K562 (cell line): ENCODE measurements around the gene ZNF558. TPM values are rescaled to one million over a fixed set of nuclear protein-coding genes. Genes with fewer than 3 reads are reported as not detected.

Source experiments
- ATAC-seq: fragments of 200-7000 bp; cut with Tn5 transposase; 3 replicates; pipeline ENCODE4 v1.9.1; 2020; ENCODE audit warnings: moderate library complexity
- BruUV-seq: library from RNA; stranded (reverse); fragments of 400-500 nt; replicated peaks from 2 replicates; lab custom pipeline; 2021; lab: Mats Ljungman, UMichigan
- CTCF ChIA-PET: fragments of 300-600 bp; formaldehyde crosslinking; extraction: SDS; loops from one replicate; lab custom pipeline; 2021; ENCODE audit warnings: low intra/inter-chr PET ratio; lab: Yijun Ruan, JAX
- POLR2A ChIA-PET: fragments of 300-600, 350-650 bp; sonication (Branson Sonifier 250); formaldehyde crosslinking; extraction: SDS; loops from one replicate; lab custom pipeline; 2021; ENCODE audit warnings: antibody characterized with exemption, inconsistent platforms; lab: Yijun Ruan, JAX
- DNase-seq, 4 experiments: peaks; one replicate each; pipeline versions ENCODE4 v3.0.0 to v3.0.0-alpha.2; 2011 to 2018; ENCODE audit warnings: low spot score in 3 of 4, mixed read lengths in 3 of 4; ENCODE audit errors: extremely low read depth in 1 of 4
- FAIRE-seq: peaks from 2 replicates; lab custom pipeline; 2011; peaks lifted over from hg19 to GRCh38; lab: Jason Lieb, UNC
- H2AFZ ChIP-seq: 2 replicates; pipeline ENCODE4 v1.6.0; 2011; ENCODE audit warnings: low read depth, low read length, control low read depth, inconsistent platforms
- H3K27ac ChIP-seq: fragments of 200-600 bp; 3 replicates; pipeline ENCODE4 v1.8.0; 2011; ENCODE audit warnings: low read depth, mild to moderate bottlenecking, control low read depth, inconsistent platforms, low read length, moderate library complexity, mixed read lengths; ENCODE audit errors: extremely low read depth
- H3K27me3 ChIP-seq, 2 experiments: fragments of 300-600 bp in 1 of 2; 2 replicates in 1 of 2; 3 replicates in 1 of 2; pipeline versions ENCODE4 v1.6.0 to v1.8.0; 2011; ENCODE audit warnings: inconsistent platforms in 2 of 2, low read length in 2 of 2, mild to moderate bottlenecking in 1 of 2, mixed read lengths in 1 of 2, moderate library complexity in 1 of 2; ENCODE audit not compliant: control insufficient read depth in 2 of 2, insufficient read depth in 2 of 2
- H3K36me3 ChIP-seq: fragments of 300-600 bp; 3 replicates; pipeline ENCODE4 v1.8.0; 2011; ENCODE audit warnings: mild to moderate bottlenecking, low read length, inconsistent platforms; ENCODE audit not compliant: control insufficient read depth, insufficient read depth
- H3K4me1 ChIP-seq, 2 experiments: fragments of 200-600 bp in 1 of 2; replicated peaks in 1 of 2; 2 replicates in 1 of 2; 3 replicates in 1 of 2; pipeline versions ENCODE4 v1.5.1 to v1.8.0; 2011; ENCODE audit warnings: inconsistent platforms in 2 of 2, low read length in 2 of 2, mild to moderate bottlenecking in 1 of 2, mixed read lengths in 1 of 2, moderate library complexity in 1 of 2; ENCODE audit not compliant: control insufficient read depth in 2 of 2, insufficient read depth in 2 of 2
- H3K4me2 ChIP-seq: 2 replicates; pipeline ENCODE4 v1.6.1; 2011; ENCODE audit warnings: low read length, control low read depth, inconsistent platforms, mixed read lengths; ENCODE audit not compliant: insufficient read depth
- H3K4me3 ChIP-seq: fragments of 200-600 bp; sonication (generic), shearing (Covaris generic); 2 replicates; pipeline ENCODE4 v1.5.1; 2016; ENCODE audit warnings: control low read depth, inconsistent platforms
- H3K79me2 ChIP-seq: fragments of 200-600 bp; 3 replicates; pipeline ENCODE4 v1.8.0; 2011; ENCODE audit warnings: low read length, inconsistent platforms; ENCODE audit not compliant: control insufficient read depth, insufficient read depth
- H3K9ac ChIP-seq, 2 experiments: 2 replicates each; pipeline versions ENCODE4 v1.6.0 to v1.6.1; 2011; ENCODE audit warnings: low read depth in 2 of 2, low read length in 2 of 2, control low read depth in 1 of 2, inconsistent platforms in 1 of 2, mild to moderate bottlenecking in 1 of 2, mixed read lengths in 1 of 2; ENCODE audit not compliant: insufficient read depth in 1 of 2
- H3K9me1 ChIP-seq: one replicate; pipeline ENCODE4 v1.6.0; 2011; ENCODE audit warnings: inconsistent platforms, mild to moderate bottlenecking, low read length, moderate library complexity; ENCODE audit not compliant: control insufficient read depth, insufficient read depth
- H3K9me3 ChIP-seq: replicated peaks from 2 replicates; pipeline ENCODE4 v1.5.1; 2011; ENCODE audit warnings: low read depth, low read length, inconsistent platforms; ENCODE audit not compliant: control insufficient read depth, insufficient read depth
- H4K20me1 ChIP-seq: replicated peaks from 2 replicates; pipeline ENCODE4 v1.6.1; 2011; ENCODE audit warnings: low read length, inconsistent platforms, mixed read lengths; ENCODE audit not compliant: control insufficient read depth, insufficient read depth
- ETV1 ChIP-seq: fragments of 450-650 bp; conservative IDR thresholded peaks from 2 replicates; pipeline ENCODE4 v1.6.1; 2016; ENCODE audit warnings: missing genetic modification characterization, control low read depth, low read depth, missing compliant biosample characterization
- JUNB ChIP-seq: fragments of 450-650 bp; formaldehyde crosslinking; conservative IDR thresholded peaks from 2 replicates; pipeline ENCODE4 v1.4.0; 2020; ENCODE audit warnings: mild to moderate bottlenecking
- KAT2B ChIP-seq: IDR thresholded peaks from one replicate; pipeline ENCODE4 v1.6.1; 2012; ENCODE audit warnings: low read depth, mild to moderate bottlenecking, control low read depth, inconsistent platforms, low read length, moderate library complexity
- KLF1 ChIP-seq: fragments of 450-650 bp; IDR thresholded peaks from 2 replicates; pipeline ENCODE4 v1.6.1; 2016; ENCODE audit warnings: missing genetic modification characterization, missing compliant biosample characterization
- MBD2 ChIP-seq: sonication (generic); IDR thresholded peaks from 2 replicates; pipeline ENCODE4 v1.6.1; 2016; ENCODE audit warnings: low read depth, borderline replicate concordance
- MIER1 ChIP-seq: fragments of 450-650 bp; IDR thresholded peaks from 2 replicates; pipeline ENCODE4 v1.6.1; 2016; ENCODE audit warnings: antibody characterized with exemption, mild to moderate bottlenecking, low read depth
- NEUROD1 ChIP-seq: fragments of 150-350 bp; IDR thresholded peaks from 2 replicates; pipeline ENCODE4 v1.6.1; 2014; ENCODE audit warnings: borderline replicate concordance, low read length, low read depth; ENCODE audit not compliant: partially characterized antibody
- POLR3G ChIP-seq: IDR thresholded peaks from 2 replicates; pipeline ENCODE4 v1.6.1; 2011; ENCODE audit not compliant: insufficient read length, insufficient replicate concordance; ENCODE audit errors: extremely low read depth
- PPARD ChIP-seq: fragments of 250-450 bp; sonication (Bioruptor Pico); IDR thresholded peaks from 2 replicates; pipeline ENCODE4 v1.8.0; 2022; ENCODE audit warnings: inconsistent platforms, mild to moderate bottlenecking, moderate library complexity
- RB1 ChIP-seq: fragments of 450-650 bp; IDR thresholded peaks from 2 replicates; pipeline ENCODE4 v1.6.1; 2017; ENCODE audit warnings: low read depth, mild to moderate bottlenecking
- SIN3A ChIP-seq, 2 experiments: fragments of 150-350 bp in 1 of 2; IDR thresholded peaks; 2 replicates each; pipeline ENCODE4 v1.6.1; 2011 to 2016; ENCODE audit warnings: borderline replicate concordance in 2 of 2, low read depth in 2 of 2, low read length in 2 of 2, mild to moderate bottlenecking in 2 of 2, moderate library complexity in 2 of 2; ENCODE audit not compliant: control insufficient read depth in 1 of 2
- SMARCE1 ChIP-seq: fragments of 450-650 bp; IDR thresholded peaks from 2 replicates; pipeline ENCODE4 v1.7.1; 2016; ENCODE audit warnings: mild to moderate bottlenecking
- USF2 ChIP-seq: sonication (generic); formaldehyde crosslinking; IDR thresholded peaks from 2 replicates; pipeline ENCODE4 v1.5.0; 2020; ENCODE audit warnings: missing genetic modification reagents
- ZNF12 ChIP-seq: sonication (generic); formaldehyde crosslinking; IDR thresholded peaks from 2 replicates; pipeline ENCODE4 v1.4.0; 2020; ENCODE audit warnings: mild to moderate bottlenecking, missing genetic modification reagents
- ZNF217 ChIP-seq: sonication (generic); formaldehyde crosslinking; IDR thresholded peaks from 2 replicates; pipeline ENCODE4 v1.8.0; 2022; ENCODE audit warnings: mild to moderate bottlenecking, missing genetic modification reagents
- ZNF23 ChIP-seq: fragments of 250-450 bp; sonication (Bioruptor Pico); IDR thresholded peaks from 2 replicates; pipeline ENCODE4 v1.4.0; 2020; ENCODE audit warnings: mild to moderate bottlenecking
- ZNF507 ChIP-seq: conservative IDR thresholded peaks from 2 replicates; pipeline ENCODE4 v1.6.1; 2017; ENCODE audit warnings: missing genetic modification characterization, missing compliant biosample characterization
- whole genome bisulfite sequencing: fragments of 100-300 bp; shearing (Covaris generic); methylation state at CpG from one replicate; pipeline ENCODE4 v1.1.6; 2016; ENCODE audit warnings: low coverage, mixed read lengths; ENCODE audit not compliant: insufficient coverage; ENCODE audit errors: missing lambda C conversion rate; 5-methylcytosine and 5-hydroxymethylcytosine counted together
- in situ Hi-C: fragments of 300-500 bp; cut with MboI; formaldehyde crosslinking; loops from 4 replicates; pipeline ENCODE4 v1.15.0; 2018; ENCODE audit warnings: inconsistent platforms, mixed read lengths
- intact Hi-C: fragments of 100-400 bp; cut with micrococcal nuclease; formaldehyde crosslinking; loops from 2 replicates; pipeline ENCODE4 v1.14.2; 2022
- polyA plus RNA-seq, 8 experiments: library from polyadenylated mRNA; depleted of rRNA in 4 of 8; stranded (reverse) in 5 of 8; unstranded in 3 of 8; fragments of >200 nt; fragmentation: Nextera tagmentation in 2 of 8; fragmentation: Illumina TruSeq in 1 of 8; extraction: Ambion mirVana in 2 of 8; extraction: Trizol in 1 of 8; gene quantifications; 2 replicates each; pipeline versions ENCODE4 v1.2.1 to v1.2.3, GENCODE V29; 2011 to 2014; ENCODE audit warnings: inconsistent platforms in 1 of 8, missing spikeins in 1 of 8
- total RNA-seq, 7 experiments: library from RNA; depleted of rRNA in 6 of 7; stranded (reverse); fragments of >200 nt in 6 of 7; fragmentation: Illumina TruSeq in 2 of 7; extraction: Trizol in 2 of 7; gene quantifications; 2 replicates each; pipeline versions ENCODE4 v1.2.1 to v1.2.3, GENCODE V29; 2011 to 2021; ENCODE audit warnings: low replicate concordance in 1 of 7

The ZNF558 gene
- total and polyA plus RNA-seq, 9 of the 15 experiments (the other 6 are each of a cell fraction or from before 2014, with no cell fraction given) = 5.4 to 47.6 (median 21.2) TPM

- no peak for TF ChIP-seq ETV1 (tag)
Measured at GRCh38 chr19:8815780-8816179, 16.3 kb downstream of the ZNF558 start (continued).

- Histone ChIP-seq H3K9me3 (peaks cover 35% of the 10 kb centered on the region), H3K27ac (no peak overlapping the region), H3K36me3 (peaks cover 59% of the 10 kb centered on the region), H4K20me1 (no peaks in the 10 kb centered on the region), H2AFZ (no peak overlapping the region), H3K9ac (no peak overlapping the region), H3K4me2 (no peak overlapping the region), H3K4me1 (no peaks in the 10 kb centered on the region), H3K9me1 (no peaks in the 10 kb centered on the region), H3K4me3 (no peak overlapping the region), H3K79me2 (no peaks in the 10 kb centered on the region), H3K27me3 (no peaks in the 10 kb centered on the region)
- ATAC-seq (no peak), DNase-seq (no peak), FAIRE-seq (no peak)
- BruUV-seq = no TSS peak
- in situ Hi-C loops = no loop called here
- ChIA-PET POLR2A (no interaction called here), CTCF (no interaction called here)
- intact Hi-C loops = no loop called here
- TF ChIP-seq USF2 (CRISPR knock-in tag) (no peak), MIER1 (no peak), MBD2 (no peak), KAT2B (no peak), JUNB (CRISPR knock-in tag) (no peak), SMARCE1 (no peak), SIN3A (IDR thresholded peaks at IDR 0.05; ENCODE audit: borderline replicate concordance in 2 of 2, control insufficient read depth in 1 of 2, low read depth in 2 of 2, low read length in 2 of 2) (no peak), PPARD (CRISPR knock-in tag) (no peak), ZNF23 (CRISPR knock-in tag) (no peak), ZNF217 (CRISPR knock-in tag) (no peak), NEUROD1 (no peak), POLR3G (no peak), ZNF12 (no peak), KLF1 (tag) (no peak), ZNF507 (tag) (no peak), RB1 (no peak)
- WGBS = 79% methylated on average over 3 of the region's 3 CpGs
Measured at GRCh38 chr19:8814176-8814575, 17.9 kb downstream of the ZNF558 start.
